Fibroblast of skin of left quadriceps (primary cell): Measurements from ENCODE around the gene ZBED3.

ENCODE experiments used
- DNase-seq, 2 experiments: peaks; one replicate each; pipeline ENCODE4 v3.0.0-alpha.2; 2013; ENCODE audit warnings: low read depth in 2 of 2

Gene ZBED3

GRCh38 chr5:77076961-77077828 lies 9.9 kb downstream of the ZBED3 start:
- DNase-seq = no peak

GRCh38 chr5:77074745-77075144 lies 12.3 kb downstream of the ZBED3 start:
- DNase-seq = no peak

- no peak for DNase-seq
These were observed 13.4 kb downstream of the ZBED3 start for GRCh38 chr5:77073667-77074066.

GRCh38 chr5:77066823-77067442 lies 20.2 kb downstream of the ZBED3 start:
- peak; percentile 67 to 69 for DNase-seq

- no peak for DNase-seq
These were observed 20.9 kb downstream of the ZBED3 start for GRCh38 chr5:77066184-77066583.

GRCh38 chr5:77065256-77065655 lies 21.8 kb downstream of the ZBED3 start:
- DNase-seq = no peak

GRCh38 chr5:77064040-77064439 lies 23.0 kb downstream of the ZBED3 start:
- no peak for DNase-seq

- no peak for DNase-seq
These were observed 40.5 kb downstream of the ZBED3 start for GRCh38 chr5:77046416-77047073.

- DNase-seq = no peak
These were observed 51.1 kb downstream of the ZBED3 start for GRCh38 chr5:77035950-77036349.

- DNase-seq = no peak
These were observed 53.7 kb downstream of the ZBED3 start for GRCh38 chr5:77033338-77033737.

- DNase-seq = no peak
These were observed 54.5 kb downstream of the ZBED3 start for GRCh38 chr5:77032635-77033034.

GRCh38 chr5:77031891-77032290 lies 55.2 kb downstream of the ZBED3 start:
- DNase-seq = no peak

- DNase-seq = peak; percentile 78 to 82
These were observed 56.7 kb downstream of the ZBED3 start, which contains the start of gene AGGF1 for GRCh38 chr5:77030097-77031071. Gene AGGF1 (plus strand): TSS chr5:77030404. CDS start chr5:77030767, 363 bp downstream.

- DNase-seq = no peak
These were observed 57.7 kb downstream of the ZBED3 start for GRCh38 chr5:77029376-77029885.

- DNase-seq = no peak
These were observed 58.3 kb downstream of the ZBED3 start for GRCh38 chr5:77028631-77029375.

- DNase-seq = no peak
These were observed 62.6 kb downstream of the ZBED3 start for GRCh38 chr5:77024490-77024889.

- DNase-seq = no peak
These were observed 64.3 kb downstream of the ZBED3 start for GRCh38 chr5:77022511-77023417.
